Panc1 (cell line): ENCODE data around the gene MCM3AP. TPM values are rescaled to one million over a fixed set of nuclear protein-coding genes. Genes with fewer than 3 reads are reported as not detected.

ENCODE experiments used
- ATAC-seq: fragments of 200-7000 bp; cut with Tn5 transposase; 2 replicates; pipeline ENCODE4 v1.9.1; 2020; ENCODE audit warnings: mild to moderate bottlenecking, moderate library complexity
- BruUV-seq: library from RNA; stranded (reverse); fragments of 400-500 nt; replicated peaks from 2 replicates; lab custom pipeline; 2021; lab: Mats Ljungman, UMichigan
- CTCF ChIA-PET: fragments of 300-600 bp; sonication (Branson Sonifier 250); formaldehyde crosslinking; loops from one replicate; lab custom pipeline; 2022; ENCODE audit warnings: antibody characterized with exemption; lab: Charles Lee
- POLR2A ChIA-PET: fragments of 300-600 bp; sonication (Branson Sonifier 250); formaldehyde crosslinking; loops from one replicate; lab custom pipeline; 2022; ENCODE audit warnings: antibody characterized with exemption; lab: Charles Lee
- DNase-seq: peaks from one replicate; pipeline ENCODE4 v3.0.0-alpha.2; 2010; ENCODE audit warnings: low read depth, low spot score
- H3K27ac ChIP-seq: 2 replicates; pipeline ENCODE4 v1.5.1; 2011; ENCODE audit warnings: mild to moderate bottlenecking, low read length, inconsistent platforms
- H3K27me3 ChIP-seq: fragments of 200-500 bp; sonication (Bioruptor generic); 2 replicates; pipeline ENCODE4 v1.6.0; 2014; ENCODE audit warnings: low read length, inconsistent platforms; ENCODE audit not compliant: control insufficient read depth, insufficient read depth
- H3K36me3 ChIP-seq: fragments of 200-500 bp; sonication (Bioruptor generic); 2 replicates; pipeline ENCODE4 v1.5.1; 2014; ENCODE audit warnings: inconsistent platforms, mild to moderate bottlenecking, low read length, moderate library complexity; ENCODE audit not compliant: control insufficient read depth, insufficient read depth
- H3K4me1 ChIP-seq: 2 replicates; pipeline ENCODE4 v1.5.1; 2011; ENCODE audit warnings: inconsistent platforms, mild to moderate bottlenecking, low read length, moderate library complexity; ENCODE audit not compliant: control insufficient read depth, insufficient read depth
- H3K4me3 ChIP-seq, 2 experiments: 2 replicates each; pipeline ENCODE4 v1.5.1; 2011 to 2012; ENCODE audit warnings: low read depth in 2 of 2, low read length in 2 of 2, mild to moderate bottlenecking in 2 of 2, inconsistent platforms in 1 of 2, moderate library complexity in 1 of 2
- H3K9me3 ChIP-seq: fragments of 200-500 bp; sonication (Bioruptor generic); 2 replicates; pipeline ENCODE4 v1.5.1; 2014; ENCODE audit warnings: low read depth, mild to moderate bottlenecking, inconsistent platforms, low read length, moderate library complexity; ENCODE audit not compliant: control insufficient read depth, insufficient read depth
- CTCF ChIP-seq: fragments of 450-650 bp; IDR thresholded peaks from 2 replicates; pipeline ENCODE4 v1.5.1; 2017; ENCODE audit warnings: mild to moderate bottlenecking
- POLR2AphosphoS5 ChIP-seq: IDR thresholded peaks from 2 replicates; pipeline ENCODE4 v1.6.1; 2012; ENCODE audit warnings: mild to moderate bottlenecking, low read depth, low read length, moderate library complexity
- REST ChIP-seq, 2 experiments: IDR thresholded peaks; 2 replicates each; pipeline ENCODE4 v1.6.1; 2011 to 2012; ENCODE audit warnings: low read depth in 2 of 2, control low read depth in 1 of 2, low read length in 1 of 2, mild to moderate bottlenecking in 1 of 2, moderate library complexity in 1 of 2; ENCODE audit not compliant: insufficient read depth in 1 of 2
- SIN3A ChIP-seq: IDR thresholded peaks from 2 replicates; pipeline ENCODE4 v1.6.1; 2012; ENCODE audit warnings: low read depth, mild to moderate bottlenecking, low read length, moderate library complexity, borderline replicate concordance; ENCODE audit not compliant: insufficient read depth
- TCF7L2 ChIP-seq: IDR thresholded peaks from 2 replicates; pipeline ENCODE4 v1.6.1; 2011; ENCODE audit warnings: mild to moderate bottlenecking, low read depth, low read length, inconsistent platforms
- in situ Hi-C: cut with HindIII; loops from 2 replicates; pipeline ENCODE4 v1.10.0; 2016; ENCODE audit warnings: low sequenced_read_pairs, low pct_unique_long_range_greater_than_20kb
- intact Hi-C: fragments of 100-400 bp; cut with micrococcal nuclease; formaldehyde crosslinking; loops from one replicate; pipeline ENCODE4 v1.10.0; 2022; ENCODE audit not compliant: unreplicated experiment
- total RNA-seq: library from RNA; stranded (reverse); gene quantifications from one replicate; pipeline ENCODE4 v1.2.1, GENCODE V29; 2021; ENCODE audit not compliant: unreplicated experiment

MCM3AP gene
- total RNA-seq, 1 experiment from 2014 or later, result 95.0 TPM

- TF ChIP-seq CTCF (no peak), TCF7L2 (no peak), POLR2AphosphoS5 (no peak), REST (IDR thresholded peaks at IDR 0.05; ENCODE audit: insufficient read depth in 1 of 2, low read depth in 2 of 2, low read length in 1 of 2) (no peak), SIN3A (no peak)
- Histone ChIP-seq H3K36me3 (no peaks in the 10 kb centered on the region), H3K4me1 (peaks cover 7% of the 10 kb centered on the region), H3K27me3 (no peaks in the 10 kb centered on the region), H3K27ac (no peak overlapping the region), H3K9me3 (no peaks in the 10 kb centered on the region), H3K4me3 (no peak overlapping the region)
- ATAC-seq (no peak), DNase-seq (no peak)
- BruUV-seq, result no TSS peak
- in situ Hi-C loops (no loop called here), intact Hi-C loops (no loop called here)
- CTCF ChIA-PET, result no interaction called here
- POLR2A ChIA-PET, result no interaction called here
These were observed 62.2 kb downstream of the MCM3AP start for GRCh38 chr21:46223217-46223616.

GRCh38 chr21:46222436-46223116, 62.8 kb downstream of the MCM3AP start:
- Histone ChIP-seq H3K9me3 (no peaks in the 10 kb centered on the region), H3K27me3 (no peaks in the 10 kb centered on the region), H3K36me3 (no peaks in the 10 kb centered on the region), H3K4me3 (no peak overlapping the region), H3K27ac (no peak overlapping the region), H3K4me1 (peaks cover 7% of the 10 kb centered on the region)
- BruUV-seq, result no TSS peak
- intact Hi-C loops (no loop called here), in situ Hi-C loops (no loop called here)
- ChIA-PET POLR2A (no interaction called here), CTCF (no interaction called here)
- ATAC-seq (no peak), DNase-seq (no peak)
- TF ChIP-seq TCF7L2 (no peak), REST (IDR thresholded peaks at IDR 0.05; ENCODE audit: insufficient read depth in 1 of 2, low read depth in 2 of 2, low read length in 1 of 2) (no peak), SIN3A (no peak), CTCF (no peak), POLR2AphosphoS5 (no peak)
